Gastroesophageal sphincter (tissue), 3 donors: ENCODE measurements around the gene MCM3AP.

Source experiments
- POLR2A ChIP-seq, 2 donors: fragments of 450-650 bp; IDR thresholded peaks; one replicate each; pipeline ENCODE4 v1.6.1; 2017; ENCODE audit warnings: antibody characterized with exemption in 2 of 2, mild to moderate bottlenecking in 2 of 2, moderate library complexity in 1 of 2
- POLR2AphosphoS5 ChIP-seq: sonication (generic); formaldehyde crosslinking; IDR thresholded peaks from one replicate; pipeline ENCODE4 v1.6.1; 2017; ENCODE audit warnings: antibody characterized with exemption
- TF ChIP-seq, protein P1 (sequence below), 4 experiments: fragments of 200-600 bp in 2 of 4; fragments of 450-650 bp in 2 of 4; sonication (generic) in 1 of 4; IDR thresholded peaks; one replicate each; pipeline ENCODE4 v1.5.1; 2017 to 2019; ENCODE audit warnings: antibody characterized with exemption in 4 of 4, mild to moderate bottlenecking in 2 of 4, moderate library complexity in 2 of 4

DNA sequence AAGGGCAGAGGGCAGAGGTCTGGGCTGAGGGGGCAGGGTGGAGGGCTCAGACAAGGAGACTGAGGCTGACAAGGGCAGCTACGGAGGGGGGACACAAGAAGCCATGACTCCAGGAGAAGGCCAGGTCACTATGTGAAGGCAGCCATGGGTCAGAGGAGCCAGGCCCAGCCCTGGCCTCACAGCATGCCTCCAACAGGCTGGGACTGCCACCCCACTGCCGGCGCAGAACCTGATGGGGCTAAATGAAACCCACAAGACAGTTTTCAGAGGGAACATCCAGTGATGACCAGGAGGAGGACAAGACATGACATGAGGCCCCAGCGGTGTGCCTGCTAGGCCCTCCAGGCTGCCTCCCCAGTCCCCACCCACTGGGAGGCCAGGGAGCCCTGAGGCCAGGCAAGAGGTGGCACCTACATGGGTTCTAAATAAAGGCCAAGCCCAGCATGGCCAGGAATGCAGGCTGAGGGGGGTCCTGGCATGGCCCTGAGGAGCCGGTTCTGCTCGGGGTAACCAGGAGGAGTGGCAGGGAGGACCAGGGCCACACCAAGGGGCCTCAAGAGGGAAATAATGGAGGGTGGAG lies 29.6 kb downstream of the MCM3AP start:
- TF ChIP-seq, protein P1, sequence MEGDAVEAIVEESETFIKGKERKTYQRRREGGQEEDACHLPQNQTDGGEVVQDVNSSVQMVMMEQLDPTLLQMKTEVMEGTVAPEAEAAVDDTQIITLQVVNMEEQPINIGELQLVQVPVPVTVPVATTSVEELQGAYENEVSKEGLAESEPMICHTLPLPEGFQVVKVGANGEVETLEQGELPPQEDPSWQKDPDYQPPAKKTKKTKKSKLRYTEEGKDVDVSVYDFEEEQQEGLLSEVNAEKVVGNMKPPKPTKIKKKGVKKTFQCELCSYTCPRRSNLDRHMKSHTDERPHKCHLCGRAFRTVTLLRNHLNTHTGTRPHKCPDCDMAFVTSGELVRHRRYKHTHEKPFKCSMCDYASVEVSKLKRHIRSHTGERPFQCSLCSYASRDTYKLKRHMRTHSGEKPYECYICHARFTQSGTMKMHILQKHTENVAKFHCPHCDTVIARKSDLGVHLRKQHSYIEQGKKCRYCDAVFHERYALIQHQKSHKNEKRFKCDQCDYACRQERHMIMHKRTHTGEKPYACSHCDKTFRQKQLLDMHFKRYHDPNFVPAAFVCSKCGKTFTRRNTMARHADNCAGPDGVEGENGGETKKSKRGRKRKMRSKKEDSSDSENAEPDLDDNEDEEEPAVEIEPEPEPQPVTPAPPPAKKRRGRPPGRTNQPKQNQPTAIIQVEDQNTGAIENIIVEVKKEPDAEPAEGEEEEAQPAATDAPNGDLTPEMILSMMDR (IDR thresholded peaks at IDR 0.05) = no peak
- TF ChIP-seq POLR2A (IDR thresholded peaks at IDR 0.05) (no peak), POLR2AphosphoS5 (no peak)
